Panc1 (cell line): ENCODE data around the gene FAAP20. TPM values are rescaled to one million over a fixed set of nuclear protein-coding genes. Genes with fewer than 3 reads are reported as not detected.

Experiments
- ATAC-seq: fragments of 200-7000 bp; cut with Tn5 transposase; 2 replicates; pipeline ENCODE4 v1.9.1; 2020; ENCODE audit warnings: mild to moderate bottlenecking, moderate library complexity
- BruUV-seq: library from RNA; stranded (reverse); fragments of 400-500 nt; replicated peaks from 2 replicates; lab custom pipeline; 2021; lab: Mats Ljungman, UMichigan
- CTCF ChIA-PET: fragments of 300-600 bp; sonication (Branson Sonifier 250); formaldehyde crosslinking; loops from one replicate; lab custom pipeline; 2022; ENCODE audit warnings: antibody characterized with exemption; lab: Charles Lee
- POLR2A ChIA-PET: fragments of 300-600 bp; sonication (Branson Sonifier 250); formaldehyde crosslinking; loops from one replicate; lab custom pipeline; 2022; ENCODE audit warnings: antibody characterized with exemption; lab: Charles Lee
- DNase-seq: peaks from one replicate; pipeline ENCODE4 v3.0.0-alpha.2; 2010; ENCODE audit warnings: low read depth, low spot score
- H3K27ac ChIP-seq: 2 replicates; pipeline ENCODE4 v1.5.1; 2011; ENCODE audit warnings: mild to moderate bottlenecking, low read length, inconsistent platforms
- H3K27me3 ChIP-seq: fragments of 200-500 bp; sonication (Bioruptor generic); 2 replicates; pipeline ENCODE4 v1.6.0; 2014; ENCODE audit warnings: low read length, inconsistent platforms; ENCODE audit not compliant: control insufficient read depth, insufficient read depth
- H3K36me3 ChIP-seq: fragments of 200-500 bp; sonication (Bioruptor generic); 2 replicates; pipeline ENCODE4 v1.5.1; 2014; ENCODE audit warnings: inconsistent platforms, mild to moderate bottlenecking, low read length, moderate library complexity; ENCODE audit not compliant: control insufficient read depth, insufficient read depth
- H3K4me1 ChIP-seq: 2 replicates; pipeline ENCODE4 v1.5.1; 2011; ENCODE audit warnings: inconsistent platforms, mild to moderate bottlenecking, low read length, moderate library complexity; ENCODE audit not compliant: control insufficient read depth, insufficient read depth
- H3K4me3 ChIP-seq, 2 experiments: 2 replicates each; pipeline ENCODE4 v1.5.1; 2011 to 2012; ENCODE audit warnings: low read depth in 2 of 2, low read length in 2 of 2, mild to moderate bottlenecking in 2 of 2, inconsistent platforms in 1 of 2, moderate library complexity in 1 of 2
- H3K9me3 ChIP-seq: fragments of 200-500 bp; sonication (Bioruptor generic); 2 replicates; pipeline ENCODE4 v1.5.1; 2014; ENCODE audit warnings: low read depth, mild to moderate bottlenecking, inconsistent platforms, low read length, moderate library complexity; ENCODE audit not compliant: control insufficient read depth, insufficient read depth
- CTCF ChIP-seq: fragments of 450-650 bp; IDR thresholded peaks from 2 replicates; pipeline ENCODE4 v1.5.1; 2017; ENCODE audit warnings: mild to moderate bottlenecking
- POLR2AphosphoS5 ChIP-seq: IDR thresholded peaks from 2 replicates; pipeline ENCODE4 v1.6.1; 2012; ENCODE audit warnings: mild to moderate bottlenecking, low read depth, low read length, moderate library complexity
- REST ChIP-seq, 2 experiments: IDR thresholded peaks; 2 replicates each; pipeline ENCODE4 v1.6.1; 2011 to 2012; ENCODE audit warnings: low read depth in 2 of 2, control low read depth in 1 of 2, low read length in 1 of 2, mild to moderate bottlenecking in 1 of 2, moderate library complexity in 1 of 2; ENCODE audit not compliant: insufficient read depth in 1 of 2
- SIN3A ChIP-seq: IDR thresholded peaks from 2 replicates; pipeline ENCODE4 v1.6.1; 2012; ENCODE audit warnings: low read depth, mild to moderate bottlenecking, low read length, moderate library complexity, borderline replicate concordance; ENCODE audit not compliant: insufficient read depth
- TCF7L2 ChIP-seq: IDR thresholded peaks from 2 replicates; pipeline ENCODE4 v1.6.1; 2011; ENCODE audit warnings: mild to moderate bottlenecking, low read depth, low read length, inconsistent platforms
- in situ Hi-C: cut with HindIII; loops from 2 replicates; pipeline ENCODE4 v1.10.0; 2016; ENCODE audit warnings: low sequenced_read_pairs, low pct_unique_long_range_greater_than_20kb
- intact Hi-C: fragments of 100-400 bp; cut with micrococcal nuclease; formaldehyde crosslinking; loops from one replicate; pipeline ENCODE4 v1.10.0; 2022; ENCODE audit not compliant: unreplicated experiment
- total RNA-seq: library from RNA; stranded (reverse); gene quantifications from one replicate; pipeline ENCODE4 v1.2.1, GENCODE V29; 2021; ENCODE audit not compliant: unreplicated experiment

FAAP20 gene
- total RNA-seq, 1 experiment from 2014 or later = 177 TPM

GRCh38 chr1:2190491-2190976, 4.0 kb downstream of the FAAP20 start:
- intact Hi-C loops (loop anchor here (10.0 kb wide), 1 partner anchor 124 kb away; no protein-coding TSS in a partner anchor), in situ Hi-C loops (loop anchor here (10.0 kb wide), 1 partner anchor 204 kb away; the partner anchor contains the start of genes MORN1 and RER1)
- CTCF ChIA-PET = no interaction called here
- Histone ChIP-seq H3K27ac (peak overlapping the region; percentile 83), H3K36me3 (no peaks in the 10 kb centered on the region; the same call in 1 of the 2 replicates), H3K4me3 (peak overlapping the region; percentile 49 to 62), H3K27me3 (no peaks in the 10 kb centered on the region), H3K4me1 (peaks cover 36% of the 10 kb centered on the region), H3K9me3 (no peaks in the 10 kb centered on the region)
- ATAC-seq = peak; percentile 1
- no peak for TF ChIP-seq TCF7L2
- TF ChIP-seq REST (IDR thresholded peaks at IDR 0.05; ENCODE audit: insufficient read depth in 1 of 2, low read depth in 2 of 2, low read length in 1 of 2) = no peak
- TF ChIP-seq CTCF = no peak
- no peak for TF ChIP-seq POLR2AphosphoS5
- TF ChIP-seq SIN3A = no peak
- no TSS peak for BruUV-seq
- no peak for DNase-seq
- POLR2A ChIA-PET = interaction anchor here (0.6 kb wide), 1 partner anchor 49 kb away, joined by 3 read pairs; no protein-coding TSS in a partner anchor

GRCh38 chr1:2189459-2190425, 4.8 kb downstream of the FAAP20 start:
- ATAC-seq (peak; percentile 92), DNase-seq (no peak)
- CTCF ChIA-PET = interaction anchor here (0.6 to 1.0 kb wide), 4 partner anchors 16 to 126 kb away, joined by 3 to 5 read pairs (median 4); no protein-coding TSS in a partner anchor
- Histone ChIP-seq H3K4me3 (peak overlapping the region; percentile 49 to 62), H3K27ac (peak overlapping the region; percentile 83), H3K4me1 (peaks cover 33% of the 10 kb centered on the region), H3K27me3 (no peaks in the 10 kb centered on the region), H3K9me3 (no peaks in the 10 kb centered on the region), H3K36me3 (no peaks in the 10 kb centered on the region; the same call in 1 of the 2 replicates)
- intact Hi-C loops (loop anchor here (10.0 kb wide), 1 partner anchor 125 kb away; no protein-coding TSS in a partner anchor), in situ Hi-C loops (loop anchor here (10.0 kb wide), 1 partner anchor 205 kb away; the partner anchor contains the start of genes MORN1 and RER1)
- peak; percentile 96; the same call in 1 of the 2 replicates for TF ChIP-seq SIN3A
- peak; percentile 84 for TF ChIP-seq POLR2AphosphoS5
- TF ChIP-seq REST (IDR thresholded peaks at IDR 0.05; ENCODE audit: insufficient read depth in 1 of 2, low read depth in 2 of 2, low read length in 1 of 2) = peak in 1 of 2 experiments; percentile 33; a peak in 1 of 4 replicates
- TF ChIP-seq TCF7L2 = peak; percentile 20; the same call in 1 of the 2 replicates
- no peak for TF ChIP-seq CTCF
- BruUV-seq = no TSS peak
- POLR2A ChIA-PET = interaction anchor here (0.6 kb wide), 2 partner anchors 32 to 49 kb away, joined by 3 to 22 read pairs; no protein-coding TSS in a partner anchor
